ENCODE data around the gene MARCO. TPM values are rescaled to one million over a fixed set of nuclear protein-coding genes. Genes with fewer than 3 reads are reported as not detected.

The MARCO gene
- total RNA-seq, 1 experiment from 2014 or later, result not detected

- no TSS peak for BruUV-seq (replicated peaks)
- no peak overlapping the region for H3K27ac ChIP-seq
- H3K36me3 ChIP-seq (ENCODE audit: low read depth), result no peaks in the 10 kb centered on the region
- no peaks in the 10 kb centered on the region for H3K9me3 ChIP-seq (ENCODE audit: insufficient read depth, low read depth)
- TF ChIP-seq EZH2 (IDR thresholded peaks at IDR 0.05; ENCODE audit: low read depth) (no peak), CTCF (conservative IDR thresholded peaks at IDR 0.05) (no peak)
- H3K4me2 ChIP-seq, result no peak overlapping the region
- no peaks in the 10 kb centered on the region for H3K9me2 ChIP-seq (ENCODE audit: insufficient read depth)
- H3K79me2 ChIP-seq (ENCODE audit: low read depth), result no peaks in the 10 kb centered on the region
- DNase-seq, result no peak
- CTCF ChIA-PET, result no interaction called here
- no peaks in the 10 kb centered on the region for H4K20me1 ChIP-seq (ENCODE audit: insufficient read depth)
- H3F3A ChIP-seq (ENCODE audit: insufficient read depth, low read depth), result no peaks in the 10 kb centered on the region
- H3K27me3 ChIP-seq (ENCODE audit: insufficient read depth, low read depth), result no peaks in the 10 kb centered on the region
- POLR2A ChIA-PET (ENCODE audit: unreplicated experiment), result no interaction called here
- no peaks in the 10 kb centered on the region for H3K4me1 ChIP-seq (replicated peaks; ENCODE audit: insufficient read depth)
- no peak overlapping the region for H2AFZ ChIP-seq
- intact Hi-C loops (cut with micrococcal nuclease; ENCODE audit: unreplicated experiment), result loop anchor here (10.0 kb wide), 2 partner anchors 131 to 649 kb away; no protein-coding TSS in a partner anchor
- no peak overlapping the region for H3K4me3 ChIP-seq
Observed at GRCh38 chr2:119015845-119016244, 73.9 kb downstream of the MARCO start.

GRCh38 chr2:119019521-119019920 is 77.5 kb downstream of the MARCO start:
- ChIA-PET POLR2A (ENCODE audit: unreplicated experiment) (no interaction called here), CTCF (no interaction called here)
- Histone ChIP-seq H3K79me2 (ENCODE audit: low read depth) (no peaks in the 10 kb centered on the region), H3F3A (ENCODE audit: insufficient read depth, low read depth) (no peaks in the 10 kb centered on the region), H3K9me3 (ENCODE audit: insufficient read depth, low read depth) (no peaks in the 10 kb centered on the region), H4K20me1 (ENCODE audit: insufficient read depth) (no peaks in the 10 kb centered on the region), H3K4me3 (no peak overlapping the region), H3K27ac (no peak overlapping the region), H2AFZ (no peak overlapping the region), H3K4me2 (no peak overlapping the region), H3K27me3 (ENCODE audit: insufficient read depth, low read depth) (no peaks in the 10 kb centered on the region), H3K36me3 (ENCODE audit: low read depth) (no peaks in the 10 kb centered on the region), H3K4me1 (replicated peaks; ENCODE audit: insufficient read depth) (no peaks in the 10 kb centered on the region), H3K9me2 (ENCODE audit: insufficient read depth) (no peaks in the 10 kb centered on the region)
- TF ChIP-seq EZH2 (IDR thresholded peaks at IDR 0.05; ENCODE audit: low read depth), result no peak
- TF ChIP-seq CTCF (conservative IDR thresholded peaks at IDR 0.05), result no peak
- no peak for DNase-seq
- intact Hi-C loops (cut with micrococcal nuclease; ENCODE audit: unreplicated experiment), result loop anchor here (10.0 kb wide), 2 partner anchors 135 to 645 kb away; no protein-coding TSS in a partner anchor
- BruUV-seq (replicated peaks), result no TSS peak

- H3K9me3 ChIP-seq (ENCODE audit: insufficient read depth, low read depth), result no peaks in the 10 kb centered on the region
- BruUV-seq (replicated peaks), result no TSS peak
- H3K4me3 ChIP-seq, result no peak overlapping the region
- no peaks in the 10 kb centered on the region for H3K79me2 ChIP-seq (ENCODE audit: low read depth)
- no peaks in the 10 kb centered on the region for H3F3A ChIP-seq (ENCODE audit: insufficient read depth, low read depth)
- no peak overlapping the region for H3K4me2 ChIP-seq
- H3K9me2 ChIP-seq (ENCODE audit: insufficient read depth), result no peaks in the 10 kb centered on the region
- no peak overlapping the region for H3K27ac ChIP-seq
- intact Hi-C loops (cut with micrococcal nuclease; ENCODE audit: unreplicated experiment), result no loop called here
- CTCF ChIA-PET, result no interaction called here
- no peaks in the 10 kb centered on the region for H3K4me1 ChIP-seq (replicated peaks; ENCODE audit: insufficient read depth)
- TF ChIP-seq CTCF (conservative IDR thresholded peaks at IDR 0.05) (no peak), EZH2 (IDR thresholded peaks at IDR 0.05; ENCODE audit: low read depth) (no peak)
- H3K27me3 ChIP-seq (ENCODE audit: insufficient read depth, low read depth), result no peaks in the 10 kb centered on the region
- no peak for DNase-seq
- POLR2A ChIA-PET (ENCODE audit: unreplicated experiment), result no interaction called here
- H3K36me3 ChIP-seq (ENCODE audit: low read depth), result no peaks in the 10 kb centered on the region
- H2AFZ ChIP-seq, result no peak overlapping the region
- H4K20me1 ChIP-seq (ENCODE audit: insufficient read depth), result no peaks in the 10 kb centered on the region
Observed at GRCh38 chr2:119022678-119023077, 80.7 kb downstream of the MARCO start.

Data from PC-9 (cell line).